GM19193 (cell line): Measurements from ENCODE around the gene WDR76.
A peak's percentile ranks its signal among the peaks of the same experiment; 100 is the strongest.

Experiments
- POLR2A ChIP-seq: IDR thresholded peaks from 4 replicates; pipeline ENCODE4 v1.6.1; 2011; ENCODE audit not compliant: insufficient read depth, insufficient read length; ENCODE audit errors: extremely low read depth

The WDR76 gene

GRCh38 chr15:43826508-43827341 is at the start of gene WDR76:
Gene WDR76 (plus strand): TSS chr15:43827002. CDS start chr15:43827033, 31 bp downstream.
- no peak for TF ChIP-seq POLR2A

- no peak for TF ChIP-seq POLR2A
Observed at GRCh38 chr15:43777267-43777914, 49.4 kb upstream of the WDR76 start.

DNA sequence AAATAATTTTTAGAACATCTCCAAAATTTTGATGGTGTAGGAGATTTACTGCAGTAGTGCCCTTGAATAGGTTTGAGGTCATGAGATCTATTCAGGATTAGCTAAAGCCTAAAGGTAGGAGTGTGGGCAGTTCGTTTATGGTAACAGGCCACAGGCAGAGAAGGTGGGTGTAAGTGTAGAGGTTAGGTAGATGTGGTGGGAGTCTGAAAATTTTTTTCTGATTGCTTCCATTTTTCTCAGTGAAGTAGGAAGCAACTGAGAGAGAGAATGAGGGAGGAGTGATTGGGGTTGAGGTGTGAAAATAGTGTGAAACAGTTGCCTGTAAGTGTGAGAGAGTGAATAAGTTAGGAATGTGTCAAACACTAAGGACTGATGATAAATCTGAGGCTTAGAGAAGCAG is 47.8 kb upstream of the WDR76 start:
- no peak for TF ChIP-seq POLR2A

DNA sequence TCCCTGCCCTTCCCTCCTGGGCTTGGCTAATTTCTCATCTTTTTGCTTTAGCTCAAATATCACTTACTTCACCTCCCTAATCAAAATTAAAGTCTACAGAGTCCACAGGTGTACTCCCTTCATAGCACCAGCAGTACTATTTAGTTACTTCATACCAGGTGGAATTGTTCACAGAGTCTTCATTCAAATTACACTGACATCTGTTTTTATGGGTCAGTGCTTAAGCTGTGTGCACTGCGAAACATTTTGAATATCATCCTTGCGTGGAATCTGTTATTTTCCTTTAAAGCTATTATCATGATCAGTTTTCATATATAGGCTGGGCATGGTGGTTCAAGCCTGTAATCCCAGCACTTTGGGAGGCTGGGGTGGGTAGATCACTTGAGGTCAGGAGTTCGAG is 37.4 kb upstream of the WDR76 start:
- TF ChIP-seq POLR2A, result no peak

DNA sequence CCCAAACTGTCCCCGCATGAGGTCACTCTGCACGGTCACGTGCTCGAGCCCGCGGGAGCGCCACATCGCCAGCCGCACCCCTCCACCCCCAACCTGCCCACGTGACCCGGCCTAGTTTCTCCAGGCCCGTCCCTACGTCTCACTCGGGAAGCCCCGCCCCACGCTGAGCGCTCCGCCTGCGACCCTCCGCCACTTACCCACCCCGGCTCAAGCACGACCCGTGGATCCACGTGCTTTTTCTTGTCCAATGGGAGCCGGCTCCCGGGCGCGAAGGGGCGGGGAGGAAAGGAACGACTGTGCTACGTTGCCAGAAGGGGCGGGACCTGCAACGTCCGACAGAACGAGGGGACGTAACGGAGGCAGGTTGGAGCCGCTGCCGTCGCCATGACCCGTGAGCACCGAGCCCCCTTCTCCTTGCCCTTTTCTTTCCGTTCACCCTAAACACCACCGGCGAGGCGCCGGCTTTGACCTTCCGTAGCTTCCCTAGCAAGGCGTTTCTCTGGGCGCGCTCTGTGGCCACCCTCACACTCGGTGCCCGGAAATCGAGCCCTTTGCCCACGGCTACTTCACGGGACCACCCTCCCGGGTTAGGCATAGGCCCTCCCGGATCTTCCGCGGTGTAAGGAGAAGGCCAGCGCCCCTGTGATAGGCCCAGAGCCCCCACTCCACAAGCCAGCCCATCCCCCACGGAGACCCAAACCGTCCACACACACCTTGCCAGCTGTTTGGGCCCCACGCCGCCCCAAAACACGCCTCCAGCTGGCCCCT is 34.6 kb upstream of the WDR76 start, which contains the start of gene SERF2:
SERF2 (plus strand) TSS at position 328 of the 768 bp plus-strand sequence; CDS start at position 385, 57 bp downstream.
- peak; percentile 95 for TF ChIP-seq POLR2A

GRCh38 chr15:43792761-43793476 is 33.9 kb upstream of the WDR76 start:
- TF ChIP-seq POLR2A, result no peak

GRCh38 chr15:43793647-43794046 is 33.2 kb upstream of the WDR76 start:
- TF ChIP-seq POLR2A, result no peak

GRCh38 chr15:43794269-43795037 is 32.3 kb upstream of the WDR76 start:
- TF ChIP-seq POLR2A, result no peak

DNA sequence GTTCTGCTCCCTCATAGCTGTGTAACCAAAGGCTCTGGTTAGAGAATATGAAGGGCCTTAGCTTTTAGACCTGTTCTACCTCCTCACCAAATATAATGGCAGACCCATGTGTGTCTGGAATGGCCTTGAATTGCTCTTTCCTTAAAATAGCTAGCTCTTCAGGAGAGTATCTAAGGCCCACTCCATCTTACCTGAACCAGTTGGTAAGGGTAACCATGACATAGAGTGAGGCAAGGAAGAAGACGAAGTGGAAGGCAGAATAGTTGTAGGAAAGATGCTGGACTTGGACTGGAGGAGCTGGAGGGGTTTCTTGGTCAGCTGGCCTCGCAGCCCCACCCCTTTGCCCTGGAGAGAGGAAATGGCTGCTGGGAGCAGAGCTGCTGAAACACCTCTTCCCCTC is 31.6 kb upstream of the WDR76 start:
- no peak for TF ChIP-seq POLR2A

- TF ChIP-seq POLR2A, result no peak
Observed at GRCh38 chr15:43795997-43796396, 30.8 kb upstream of the WDR76 start.

DNA sequence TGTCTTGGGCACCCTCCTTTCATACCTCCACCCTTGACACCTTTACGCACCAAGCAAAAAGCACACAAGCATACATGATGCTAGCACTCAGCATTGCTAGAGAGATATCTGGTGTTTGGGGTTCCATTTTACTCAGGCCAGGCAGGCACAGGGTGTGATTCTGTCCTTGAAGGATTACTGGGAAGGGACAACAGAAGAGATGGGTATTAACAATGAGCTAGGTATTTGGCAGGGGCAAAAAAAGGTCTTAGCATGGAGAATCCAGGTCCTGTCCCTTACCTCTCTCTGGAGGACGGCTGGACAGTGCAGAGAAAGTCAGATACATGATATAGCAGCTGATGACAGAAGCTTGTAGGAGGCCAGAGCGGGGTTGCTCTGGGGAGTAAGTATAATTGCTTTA is 30.2 kb upstream of the WDR76 start:
- TF ChIP-seq POLR2A, result no peak

DNA sequence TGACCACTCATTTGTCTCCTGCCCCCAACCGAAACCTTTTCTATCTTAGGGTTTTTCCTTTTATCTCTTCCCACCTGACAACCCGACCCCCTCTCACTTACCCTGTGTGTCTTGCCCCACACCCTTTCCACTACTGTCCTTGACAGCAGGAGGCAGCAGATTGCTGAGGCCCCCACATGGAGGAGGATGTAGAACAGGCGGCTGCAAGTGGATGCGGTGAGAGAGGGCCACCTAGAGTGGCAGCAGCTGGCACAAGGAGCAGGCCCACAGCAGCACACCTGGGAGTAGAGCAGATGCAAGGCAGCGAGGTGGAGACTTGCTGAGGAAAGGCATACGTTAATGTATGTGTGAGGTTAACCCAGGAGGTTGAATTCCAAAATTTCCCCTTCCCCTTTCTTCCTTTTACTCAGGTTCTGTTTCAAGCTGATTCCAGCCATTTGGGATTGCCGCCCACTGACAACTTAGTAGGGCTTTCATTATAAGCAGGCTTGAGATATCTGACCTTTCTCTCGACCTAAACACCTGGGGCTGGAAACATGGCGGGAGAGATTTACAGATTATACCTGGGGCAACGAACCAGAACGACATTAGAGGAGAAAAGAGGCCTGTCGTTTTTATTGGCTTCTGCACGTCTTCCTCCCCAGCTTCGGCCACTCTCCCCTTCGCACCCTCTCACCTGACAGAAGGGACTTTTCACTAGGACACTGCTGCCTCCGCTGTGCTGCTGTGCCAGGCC is 27.4 kb upstream of the WDR76 start:
- no peak for TF ChIP-seq POLR2A

GRCh38 chr15:43799945-43800285 is 26.9 kb upstream of the WDR76 start, which contains the start of gene SERINC4:
Gene SERINC4 (minus strand): TSS chr15:43800220. CDS start chr15:43799986, 234 bp downstream.
- TF ChIP-seq POLR2A, result no peak
